OCI-M2 (cell line): ENCODE measurements around the gene PNPLA5.

Source experiments
- DNase-seq: peaks from one replicate; lab custom pipeline; 2025; ENCODE audit not compliant: unreplicated experiment; lab: John Stamatoyannopoulos, UW

PNPLA5 gene

GRCh38 chr22:43857367-43857766 lies 34.4 kb downstream of the PNPLA5 start:
- DNase-seq, result no peak

- DNase-seq, result no peak
These were observed 36.4 kb downstream of the PNPLA5 start for GRCh38 chr22:43855431-43855830.

GRCh38 chr22:43854786-43855271 lies 37.0 kb downstream of the PNPLA5 start:
- DNase-seq, result no peak

- no peak for DNase-seq
These were observed 37.6 kb downstream of the PNPLA5 start for GRCh38 chr22:43854121-43854785.

GRCh38 chr22:43853328-43853931 lies 38.4 kb downstream of the PNPLA5 start:
- no peak for DNase-seq

- DNase-seq, result no peak
These were observed 39.1 kb downstream of the PNPLA5 start for GRCh38 chr22:43852573-43853327.

GRCh38 chr22:43851979-43852307 lies 39.9 kb downstream of the PNPLA5 start:
- DNase-seq, result no peak

GRCh38 chr22:43851058-43851978 lies 40.5 kb downstream of the PNPLA5 start:
- DNase-seq, result no peak

- DNase-seq, result no peak
These were observed 41.3 kb downstream of the PNPLA5 start for GRCh38 chr22:43850529-43850928.

- DNase-seq, result no peak
These were observed 42.1 kb downstream of the PNPLA5 start for GRCh38 chr22:43849731-43850130.

GRCh38 chr22:43848366-43849171 lies 43.2 kb downstream of the PNPLA5 start:
- DNase-seq, result no peak

GRCh38 chr22:43847376-43848289 lies 44.2 kb downstream of the PNPLA5 start:
- no peak for DNase-seq

GRCh38 chr22:43846966-43847365 lies 44.8 kb downstream of the PNPLA5 start:
- DNase-seq, result no peak

- DNase-seq, result no peak
These were observed 45.8 kb downstream of the PNPLA5 start for GRCh38 chr22:43845981-43846380.

GRCh38 chr22:43844560-43845545 lies 47.0 kb downstream of the PNPLA5 start:
- no peak for DNase-seq

- DNase-seq, result no peak
These were observed 47.9 kb downstream of the PNPLA5 start for GRCh38 chr22:43843783-43844530.

- DNase-seq, result no peak
These were observed 50.1 kb downstream of the PNPLA5 start for GRCh38 chr22:43841742-43842141.
